Pulmonary artery endothelial cell (primary cell): ENCODE results near the gene LRRC18. TPM values are rescaled to one million over a fixed set of nuclear protein-coding genes. Genes with fewer than 3 reads are reported as not detected.

Experiments used
- DNase-seq: peaks from one replicate; pipeline ENCODE4 v3.0.0-alpha.2; 2011; ENCODE audit warnings: low read depth, low spot score
- total RNA-seq: library from RNA; depleted of rRNA; stranded (reverse); fragments of >200 nt; gene quantifications from 2 replicates; pipeline ENCODE4 v1.2.3, GENCODE V29; 2014

Gene LRRC18
- total RNA-seq, 1 donor from 2014 or later = not detected

DNA sequence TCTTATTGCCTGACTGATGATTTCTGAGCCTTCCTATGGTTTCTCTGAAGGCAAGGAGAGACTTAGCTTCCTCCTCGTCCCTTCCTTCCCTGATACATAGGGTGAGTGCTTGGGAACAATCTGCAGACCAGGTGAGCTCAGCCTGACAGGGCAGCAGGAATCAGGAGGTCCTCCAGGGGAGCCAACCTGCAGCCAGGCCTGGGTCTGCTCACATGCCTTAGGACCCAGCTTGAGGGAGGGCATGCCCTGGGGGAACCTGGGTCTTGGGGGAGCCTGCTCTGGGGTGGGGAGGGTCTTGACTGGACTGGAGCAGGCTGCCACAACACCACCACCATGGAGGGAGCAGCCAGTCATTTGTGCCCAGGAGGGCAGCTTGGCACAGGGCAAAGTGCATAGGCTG lies 57.7 kb downstream of the LRRC18 start:
- DNase-seq = no peak

DNA sequence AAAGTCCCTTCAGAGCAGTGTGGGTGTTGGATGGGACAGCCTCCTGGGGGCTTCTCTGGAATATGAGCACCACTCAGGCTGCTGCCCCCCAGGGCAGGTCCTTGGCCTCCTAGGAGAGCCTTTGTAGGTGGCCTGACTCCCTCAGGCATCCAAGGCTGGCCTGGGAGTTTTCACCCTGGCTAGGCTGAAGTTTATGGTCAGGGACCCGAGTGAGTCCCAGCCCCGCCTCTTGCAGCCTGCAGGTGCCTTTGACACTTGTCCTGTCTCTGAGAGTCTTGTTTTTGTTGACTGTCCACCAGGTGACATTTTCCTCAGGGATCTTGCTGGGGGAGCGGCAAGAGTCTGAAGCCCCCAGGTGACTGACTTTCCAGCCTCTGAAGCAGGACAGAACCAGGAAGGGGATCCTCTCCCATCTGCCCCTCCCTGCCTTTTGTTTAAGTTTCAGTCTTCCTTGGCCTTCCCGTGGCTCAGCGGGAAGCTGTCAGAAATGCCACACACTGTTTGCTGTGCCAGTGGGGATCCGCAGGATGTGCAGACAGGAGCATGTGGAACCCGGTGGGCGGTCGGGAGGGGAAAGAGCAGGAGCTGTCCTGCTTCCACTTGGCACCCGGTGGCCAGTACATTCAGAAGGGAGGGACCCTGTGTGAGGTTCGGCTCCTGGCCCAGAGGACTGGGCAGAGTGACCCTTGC lies 59.5 kb downstream of the LRRC18 start:
- DNase-seq = no peak

DNA sequence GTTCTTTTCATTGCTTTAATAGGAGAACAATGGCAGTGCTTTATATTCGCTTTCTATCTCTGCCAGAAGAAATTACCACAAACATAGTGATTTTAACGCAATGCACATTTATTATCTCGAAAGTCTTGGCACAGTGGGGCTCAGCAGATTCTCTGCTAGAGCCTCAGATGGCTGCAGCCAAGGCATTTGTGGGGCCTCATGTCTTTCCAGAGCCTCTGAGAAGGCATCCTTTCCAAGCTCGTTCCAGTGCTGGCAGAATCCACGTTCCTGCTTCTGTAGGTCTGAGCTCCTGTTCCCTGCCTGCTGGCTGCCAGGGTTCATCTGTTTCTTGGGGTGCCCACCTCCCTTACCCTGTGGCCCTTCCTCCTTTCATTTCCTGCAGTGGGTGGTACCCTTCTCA lies 60.2 kb downstream of the LRRC18 start:
- no peak for DNase-seq

DNA sequence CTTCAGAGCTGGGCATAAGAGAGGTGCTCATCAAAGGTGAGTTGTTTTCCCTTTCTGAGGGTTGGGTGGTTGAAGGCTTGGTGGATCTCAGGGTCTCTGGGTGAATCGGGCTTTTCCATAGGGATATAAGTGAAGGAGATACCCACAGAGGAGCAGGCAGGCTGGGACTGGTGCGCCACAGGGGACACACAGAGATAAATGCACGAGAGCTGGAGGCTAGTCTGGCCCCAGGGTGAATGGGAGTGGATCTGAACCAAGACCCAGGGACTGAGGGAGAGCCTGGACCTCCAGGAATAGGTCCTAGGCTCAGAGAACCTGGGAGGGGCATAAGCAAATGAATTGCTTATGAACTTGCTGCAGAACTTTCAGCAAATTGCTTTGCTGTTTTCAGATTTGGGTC lies 61.5 kb downstream of the LRRC18 start:
- no peak for DNase-seq

DNA sequence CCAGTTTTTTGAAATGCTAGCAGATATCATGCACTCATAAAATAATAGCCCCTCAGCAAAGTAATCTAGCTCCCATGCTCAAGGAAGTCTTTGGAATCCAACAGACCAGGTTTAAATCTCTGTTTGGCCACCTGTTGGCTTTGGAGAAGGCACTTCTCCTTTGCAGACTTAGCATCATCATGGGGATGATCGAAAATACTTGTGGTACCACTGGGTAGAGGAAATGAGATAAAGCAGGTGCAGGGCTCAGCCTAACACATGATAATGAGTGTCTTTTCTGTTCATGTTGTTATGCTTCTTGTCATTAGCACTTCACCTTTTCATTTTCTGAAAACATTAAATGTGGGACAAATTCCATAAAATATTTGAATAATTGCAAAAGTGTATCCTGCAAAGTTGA lies 67.4 kb downstream of the LRRC18 start:
- no peak for DNase-seq

Other genes starting within 250 kb of the LRRC18 start
- 0.26 and 0.32 TPM in 2 replicates for gene VSTM4, start 175.7 kb upstream of the LRRC18 start, total RNA-seq
- gene FAM170B, start 194.2 kb upstream of the LRRC18 start, total RNA-seq = not detected in 2 replicates
- gene TMEM273, start 248.6 kb upstream of the LRRC18 start, total RNA-seq = 0.78 and 1.3 TPM in 2 replicates